Renal cortex interstitium (tissue), 11 donors: Measurements from ENCODE around the gene TERT. TPM values are rescaled to one million over a fixed set of nuclear protein-coding genes. Genes with fewer than 3 reads are reported as not detected.

Experiments used
- DNase-seq, 11 donors: peaks; one replicate each; pipeline ENCODE4 v3.0.0-alpha.2; 2013; ENCODE audit warnings: low read depth in 9 of 11, low spot score in 4 of 11; ENCODE audit errors: extremely low read depth in 1 of 11
- polyA plus RNA-seq, 3 donors: library from polyadenylated mRNA; unstranded; fragments of 120-200 nt; gene quantifications; one replicate each; pipeline ENCODE4 v1.2.1, GENCODE V29; 2013; ENCODE audit not compliant: insufficient read length in 3 of 3

TERT gene
- polyA plus RNA-seq, 3 donors = 0.36 to 0.67 (median 0.56) TPM

GRCh38 chr5:1252681-1253080 lies 42.2 kb downstream of the TERT start:
- DNase-seq = no peak

DNA sequence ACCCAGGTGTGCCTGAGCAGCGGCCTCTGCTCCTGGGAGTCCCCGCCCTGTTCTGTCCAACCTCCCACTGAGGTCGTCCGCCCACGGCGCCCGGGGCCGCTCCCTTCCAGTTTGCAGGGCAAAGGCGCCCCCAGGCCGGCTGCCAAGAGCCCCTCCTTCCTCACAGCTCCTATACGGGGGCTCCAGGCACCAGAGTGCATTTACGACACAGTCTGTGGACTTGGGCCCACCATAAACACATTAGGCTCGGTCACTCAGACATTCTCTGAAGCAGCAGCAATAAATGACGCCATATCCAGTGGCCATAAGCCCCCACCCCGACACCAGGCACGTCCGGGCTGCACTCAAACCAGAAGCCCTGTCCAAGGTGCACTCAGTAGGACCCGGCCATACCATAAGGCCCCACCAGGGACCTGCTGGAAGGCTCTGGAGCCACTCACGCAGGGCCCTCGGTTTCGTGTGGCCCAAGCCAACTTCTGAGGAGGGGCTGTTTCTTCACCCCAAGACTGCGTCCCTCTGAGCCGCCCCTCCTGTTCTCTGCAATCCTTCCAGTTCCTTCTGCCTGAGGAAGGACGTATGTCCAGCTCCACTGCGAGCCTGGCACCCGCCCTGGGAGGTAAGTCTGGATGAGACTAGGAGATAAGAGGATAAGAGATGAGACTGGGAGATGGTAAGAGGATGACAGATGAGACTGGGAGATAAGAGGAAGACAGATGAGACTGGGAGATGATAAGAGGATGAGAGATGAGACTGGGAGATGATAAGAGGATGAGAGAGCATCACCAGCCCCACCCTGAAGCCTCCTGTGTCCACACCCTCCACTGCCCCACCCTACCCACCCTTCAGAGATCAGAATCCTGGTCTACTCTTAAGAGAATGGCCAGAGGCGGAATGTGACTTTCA lies 42.9 kb downstream of the TERT start:
- DNase-seq = no peak

GRCh38 chr5:1249366-1250280 lies 45.2 kb downstream of the TERT start:
- no peak for DNase-seq

DNA sequence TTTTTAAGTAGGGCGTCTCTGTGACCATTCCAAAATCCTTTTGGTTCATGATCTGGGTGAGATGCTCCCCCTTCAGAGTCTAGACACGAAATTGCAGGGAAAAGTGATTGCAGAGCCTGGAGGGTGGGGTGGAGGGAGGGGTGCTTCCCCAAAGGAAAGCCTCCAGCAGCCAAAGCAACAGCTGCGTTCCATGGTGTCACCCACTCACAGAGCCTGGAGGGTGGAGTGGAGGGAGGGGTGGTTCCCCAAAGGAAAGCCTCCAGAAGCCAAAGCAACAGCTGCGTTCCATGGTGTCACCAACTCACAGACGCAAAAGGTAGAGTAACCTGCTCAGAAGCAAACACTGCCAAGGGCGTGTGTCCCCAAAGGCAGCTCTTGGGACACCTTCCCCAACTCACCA lies 47.1 kb downstream of the TERT start:
- DNase-seq = no peak

GRCh38 chr5:1246711-1247431 lies 48.0 kb downstream of the TERT start:
- DNase-seq = peak; percentile 72 to 90 (median 83)

GRCh38 chr5:1245905-1246576 lies 48.8 kb downstream of the TERT start:
- no peak for DNase-seq

- DNase-seq = no peak
Measured at GRCh38 chr5:1244976-1245375, 49.9 kb downstream of the TERT start.

- DNase-seq = no peak
Measured at GRCh38 chr5:1244255-1244654, 50.6 kb downstream of the TERT start.

DNA sequence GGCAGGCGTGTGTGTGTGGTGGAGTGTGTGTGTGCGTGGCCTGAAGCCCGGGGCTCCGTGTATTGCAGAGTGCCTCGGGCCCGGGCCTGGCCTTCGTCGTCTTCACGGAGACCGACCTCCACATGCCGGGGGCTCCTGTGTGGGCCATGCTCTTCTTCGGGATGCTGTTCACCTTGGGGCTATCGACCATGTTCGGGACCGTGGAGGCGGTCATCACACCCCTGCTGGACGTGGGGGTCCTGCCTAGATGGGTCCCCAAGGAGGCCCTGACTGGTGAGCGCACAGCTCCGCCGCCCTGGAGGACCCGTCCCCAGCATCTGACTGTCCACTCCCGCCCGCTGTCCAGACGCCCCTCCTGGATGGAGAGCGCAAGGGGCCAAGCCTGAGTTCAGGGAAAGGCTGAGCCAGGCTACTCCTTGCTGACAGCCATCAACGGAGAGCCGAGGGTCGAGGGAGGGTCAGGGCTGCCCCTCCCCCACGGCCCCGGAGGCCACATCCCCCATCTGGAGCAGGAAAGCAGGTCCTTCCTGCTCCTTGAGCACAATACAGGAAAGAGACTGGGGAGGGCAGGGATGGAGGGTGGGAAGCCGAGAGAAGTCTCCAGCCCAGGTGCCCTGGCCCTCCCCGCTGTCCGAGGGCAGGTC lies 51.3 kb downstream of the TERT start:
- DNase-seq = no peak

- no peak for DNase-seq
Measured at GRCh38 chr5:1242733-1243486, 52.0 kb downstream of the TERT start.

DNA sequence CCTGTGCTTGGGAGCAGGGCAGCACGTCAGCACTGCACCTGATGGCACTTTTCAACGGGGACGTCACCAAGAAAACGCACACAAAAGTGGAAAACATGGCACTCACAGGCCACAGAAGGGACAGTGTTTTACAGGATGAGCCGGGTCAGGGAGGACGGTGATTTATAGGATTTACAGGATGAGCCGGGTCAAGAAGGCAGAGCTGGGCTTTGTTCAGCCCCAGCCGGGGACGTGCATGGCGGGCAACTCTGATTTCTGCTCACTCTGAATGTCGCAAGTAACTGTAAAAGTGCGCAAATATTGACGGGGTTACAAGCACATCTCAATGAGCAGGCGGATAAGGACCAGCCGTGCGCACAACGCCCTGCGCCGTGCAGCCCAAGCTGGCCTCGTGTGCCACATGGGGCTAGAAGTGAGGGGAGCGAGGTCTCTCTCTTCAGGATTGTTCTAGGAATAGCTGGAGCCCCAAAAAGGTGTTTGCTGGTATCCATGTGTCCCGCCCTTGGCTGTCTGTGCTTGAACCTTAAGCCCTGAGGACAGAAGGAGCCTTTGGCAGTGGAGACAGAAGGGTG lies 53.3 kb downstream of the TERT start:
- no peak for DNase-seq

DNA sequence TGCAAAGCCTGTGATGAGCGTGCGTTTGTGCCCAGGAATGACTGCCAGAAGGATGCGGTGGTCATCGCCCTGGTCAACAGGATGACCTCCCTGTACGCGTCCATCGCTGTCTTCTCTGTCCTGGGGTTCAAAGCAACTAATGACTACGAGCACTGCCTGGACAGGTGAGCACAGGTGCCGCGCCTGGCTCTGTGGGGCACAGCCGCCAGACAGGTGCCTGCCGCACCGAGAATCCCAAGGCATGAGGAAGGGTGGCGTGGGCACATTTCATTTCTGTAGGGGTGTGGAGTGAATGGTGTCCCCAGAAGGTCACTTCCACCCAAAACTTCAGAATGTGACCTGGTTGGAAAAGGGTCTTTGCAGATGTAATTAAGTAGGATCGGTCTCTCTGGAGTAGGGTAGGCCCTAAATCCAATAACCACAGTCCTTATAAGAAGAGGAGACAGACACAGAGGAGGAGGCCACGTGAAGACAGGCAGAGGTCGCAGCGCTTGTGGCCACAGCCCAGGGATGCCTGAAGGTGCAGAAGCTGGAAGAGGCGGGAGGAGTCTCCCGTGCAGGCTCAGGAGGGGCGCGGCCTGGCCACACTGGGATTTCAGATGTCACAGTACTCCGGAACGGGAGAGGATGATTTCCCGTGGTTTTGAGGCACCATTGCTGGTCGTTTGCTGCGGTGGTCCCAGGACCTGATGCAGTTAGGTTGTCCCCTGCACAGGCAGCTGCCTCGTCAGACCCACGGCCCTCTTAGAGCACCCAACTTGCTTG lies 54.2 kb downstream of the TERT start:
- no peak for DNase-seq

DNA sequence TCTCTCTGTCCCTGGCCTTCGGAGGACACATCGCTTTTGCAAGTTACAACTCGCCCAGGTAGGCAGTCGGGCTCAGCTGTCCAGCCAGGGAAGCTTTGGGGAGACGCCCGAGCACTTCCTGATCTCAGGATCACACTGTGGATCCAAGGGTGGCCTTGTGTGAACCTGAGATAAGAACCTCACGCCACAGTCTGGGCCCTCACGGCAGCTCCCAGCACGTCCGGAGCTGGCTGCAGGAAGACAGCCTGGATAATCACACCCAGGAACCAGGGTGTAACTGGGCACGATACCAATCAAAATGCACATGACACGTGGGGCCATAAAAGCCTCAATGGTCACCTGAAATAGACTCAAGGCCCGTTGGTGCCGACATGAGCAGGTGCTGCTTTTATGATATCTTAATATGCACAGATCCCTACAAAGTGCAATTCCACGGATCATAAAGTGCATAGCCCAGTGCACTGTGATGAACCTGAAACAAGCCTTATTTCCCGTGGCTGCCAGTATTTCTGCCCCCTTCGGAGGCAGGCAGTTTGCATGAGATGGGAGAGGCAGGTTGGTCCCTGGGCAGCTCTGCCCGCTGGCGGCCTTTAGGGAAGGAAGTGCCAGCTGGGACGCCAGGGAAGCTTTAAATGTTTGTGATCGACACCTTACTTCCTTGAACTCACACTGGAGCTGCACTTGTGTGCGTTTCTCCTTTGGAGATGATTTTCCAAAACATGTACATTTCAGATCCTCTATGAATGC lies 55.2 kb downstream of the TERT start:
- no peak for DNase-seq

GRCh38 chr5:1235838-1236237 lies 59.0 kb downstream of the TERT start:
- DNase-seq = no peak

DNA sequence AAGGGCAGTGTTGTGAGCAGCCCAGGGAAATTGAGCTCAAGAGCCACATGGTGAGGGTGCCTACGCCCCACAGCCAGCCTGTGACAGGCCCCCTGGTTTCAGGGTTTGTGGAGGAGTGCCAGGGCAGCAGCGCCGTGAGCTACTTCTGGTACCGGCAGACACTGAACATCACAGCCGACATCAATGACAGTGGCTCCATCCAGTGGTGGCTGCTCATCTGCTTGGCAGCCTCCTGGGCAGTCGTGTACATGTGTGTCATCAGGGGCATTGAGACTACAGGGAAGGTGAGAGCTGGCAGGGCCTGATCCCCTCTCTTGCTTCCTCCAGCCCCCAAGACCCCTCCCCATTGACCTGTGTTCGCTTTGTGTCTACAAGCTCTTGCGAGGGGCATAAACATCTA lies 59.5 kb downstream of the TERT start:
- no peak for DNase-seq

GRCh38 chr5:1232780-1233179 lies 62.1 kb downstream of the TERT start:
- no peak for DNase-seq
